ENCODE data around the gene HHIP.

Gene HHIP

DNA sequence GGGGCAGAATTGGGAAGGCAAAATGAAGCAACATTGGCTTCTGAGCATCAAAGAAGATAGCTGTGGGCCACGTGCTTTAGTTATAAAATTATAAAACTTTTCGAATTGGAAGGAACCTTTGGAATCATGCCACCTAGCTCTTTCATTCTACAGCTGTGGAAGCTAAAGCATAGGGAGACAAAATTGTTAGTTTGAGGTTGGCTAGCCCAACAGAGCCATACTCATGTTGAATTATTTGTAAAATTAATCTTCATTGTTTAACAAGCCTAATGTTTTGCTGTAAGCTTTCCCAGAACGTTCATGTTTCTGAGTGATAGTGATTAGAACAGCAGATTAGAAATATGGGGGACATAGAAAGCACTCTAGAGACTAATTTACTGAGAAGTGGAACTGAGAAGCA is 35.9 kb downstream of the HHIP start:
- no peaks in the 10 kb centered on the region for H3K36me3 Mint-ChIP-seq (ENCODE audit: low read depth)
- DNase-seq = no peak
- no peaks in the 10 kb centered on the region for H3K9me3 Mint-ChIP-seq
- no peaks in the 10 kb centered on the region for H3K4me1 Mint-ChIP-seq (ENCODE audit: low read depth)
- no peaks in the 10 kb centered on the region for H3K27me3 Mint-ChIP-seq
- no peak overlapping the region for H3K27ac Mint-ChIP-seq
- H3K4me3 Mint-ChIP-seq = no peak overlapping the region

- Mint-ChIP-seq H3K27ac (no peak overlapping the region), H3K27me3 (no peaks in the 10 kb centered on the region), H3K9me3 (no peaks in the 10 kb centered on the region), H3K36me3 (ENCODE audit: low read depth) (no peaks in the 10 kb centered on the region), H3K4me1 (ENCODE audit: low read depth) (no peaks in the 10 kb centered on the region), H3K4me3 (no peak overlapping the region)
- DNase-seq = no peak
Measured at GRCh38 chr4:144683516-144683915, 37.6 kb downstream of the HHIP start.

- no peak overlapping the region for H3K27ac Mint-ChIP-seq
- H3K27me3 Mint-ChIP-seq = no peaks in the 10 kb centered on the region
- DNase-seq = no peak
- no peaks in the 10 kb centered on the region for H3K9me3 Mint-ChIP-seq
- H3K4me3 Mint-ChIP-seq = no peak overlapping the region
- H3K36me3 Mint-ChIP-seq (ENCODE audit: low read depth) = no peaks in the 10 kb centered on the region
- H3K4me1 Mint-ChIP-seq (ENCODE audit: low read depth) = no peaks in the 10 kb centered on the region
Measured at GRCh38 chr4:144685911-144686310, 40.0 kb downstream of the HHIP start.

DNA sequence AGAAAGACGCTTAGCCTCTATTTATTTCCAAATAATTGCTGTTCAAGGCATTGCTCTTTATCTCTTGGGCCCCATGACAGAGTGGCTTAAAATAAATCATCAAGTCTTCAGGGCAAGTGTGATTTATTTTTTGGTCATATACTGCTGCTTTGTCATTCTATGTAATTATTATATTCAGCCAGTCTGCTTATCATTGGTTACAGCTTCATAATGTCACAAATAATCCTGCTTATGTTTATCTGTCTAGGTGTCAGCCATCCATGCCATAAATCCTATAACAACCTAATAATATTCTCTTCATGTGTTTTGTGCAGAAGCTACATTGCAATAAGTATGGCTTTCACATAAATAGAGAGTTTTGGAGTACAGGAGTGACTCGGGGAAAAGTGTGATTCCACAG is 41.0 kb downstream of the HHIP start:
- Mint-ChIP-seq H3K27ac (no peak overlapping the region), H3K4me3 (no peak overlapping the region), H3K9me3 (no peaks in the 10 kb centered on the region), H3K36me3 (ENCODE audit: low read depth) (no peaks in the 10 kb centered on the region), H3K4me1 (ENCODE audit: low read depth) (no peaks in the 10 kb centered on the region), H3K27me3 (no peaks in the 10 kb centered on the region)
- no peak for DNase-seq

DNA sequence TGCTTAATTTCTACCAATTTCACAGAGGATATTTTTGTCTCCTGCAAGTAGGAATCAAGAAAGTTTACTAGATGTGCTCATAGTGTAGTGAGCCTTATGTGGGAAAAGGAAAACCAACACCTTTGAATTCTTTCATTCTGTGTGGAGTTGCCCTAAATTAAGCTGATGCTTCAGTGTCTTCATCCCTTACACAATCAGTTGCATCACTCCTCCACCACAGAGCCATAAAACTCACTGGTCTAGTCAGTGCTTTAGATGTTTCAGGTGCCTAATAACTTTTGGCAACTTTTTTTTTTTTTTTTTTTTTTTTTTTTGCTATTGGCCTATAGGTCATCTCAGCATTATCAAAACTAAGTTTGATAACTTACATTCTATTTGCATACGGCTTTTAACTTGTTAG is 41.5 kb downstream of the HHIP start:
- Mint-ChIP-seq H3K4me3 (no peak overlapping the region), H3K36me3 (ENCODE audit: low read depth) (no peaks in the 10 kb centered on the region), H3K9me3 (no peaks in the 10 kb centered on the region), H3K4me1 (ENCODE audit: low read depth) (no peaks in the 10 kb centered on the region), H3K27me3 (no peaks in the 10 kb centered on the region), H3K27ac (no peak overlapping the region)
- no peak for DNase-seq

- no peak for DNase-seq
- H3K9me3 Mint-ChIP-seq = no peaks in the 10 kb centered on the region
- H3K4me3 Mint-ChIP-seq = no peak overlapping the region
- H3K27ac Mint-ChIP-seq = no peak overlapping the region
- no peaks in the 10 kb centered on the region for H3K36me3 Mint-ChIP-seq (ENCODE audit: low read depth)
- H3K4me1 Mint-ChIP-seq (ENCODE audit: low read depth) = no peaks in the 10 kb centered on the region
- H3K27me3 Mint-ChIP-seq = no peaks in the 10 kb centered on the region
Measured at GRCh38 chr4:144688035-144688569, 42.1 kb downstream of the HHIP start.

GRCh38 chr4:144689125-144689524 is 43.2 kb downstream of the HHIP start:
- Mint-ChIP-seq H3K9me3 (no peaks in the 10 kb centered on the region), H3K27ac (no peak overlapping the region), H3K4me1 (ENCODE audit: low read depth) (no peaks in the 10 kb centered on the region), H3K4me3 (no peak overlapping the region), H3K36me3 (ENCODE audit: low read depth) (no peaks in the 10 kb centered on the region), H3K27me3 (no peaks in the 10 kb centered on the region)
- no peak for DNase-seq

DNA sequence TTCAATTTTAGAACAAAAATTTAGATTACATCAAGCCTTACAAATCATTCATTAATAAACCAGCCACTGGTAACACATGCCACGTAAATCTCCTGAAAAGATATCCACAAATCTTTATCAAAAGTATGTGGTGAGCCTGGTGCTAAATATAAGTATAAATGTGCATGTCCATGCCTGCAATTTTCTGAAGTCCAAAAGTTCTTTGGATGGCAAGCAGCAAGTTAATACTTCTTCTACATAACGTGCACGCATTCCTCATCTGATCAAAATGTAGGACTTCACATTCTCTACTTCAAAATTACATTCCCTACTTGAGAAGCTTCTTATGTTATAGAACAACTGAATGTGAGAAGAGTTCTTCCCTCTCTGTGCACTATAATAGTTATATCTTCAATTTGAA is 49.8 kb downstream of the HHIP start:
- no peaks in the 10 kb centered on the region for H3K9me3 Mint-ChIP-seq
- H3K27ac Mint-ChIP-seq = no peak overlapping the region
- no peak for DNase-seq
- no peaks in the 10 kb centered on the region for H3K27me3 Mint-ChIP-seq
- no peaks in the 10 kb centered on the region for H3K4me1 Mint-ChIP-seq (ENCODE audit: low read depth)
- H3K36me3 Mint-ChIP-seq (ENCODE audit: low read depth) = no peaks in the 10 kb centered on the region
- H3K4me3 Mint-ChIP-seq = no peak overlapping the region

DNA sequence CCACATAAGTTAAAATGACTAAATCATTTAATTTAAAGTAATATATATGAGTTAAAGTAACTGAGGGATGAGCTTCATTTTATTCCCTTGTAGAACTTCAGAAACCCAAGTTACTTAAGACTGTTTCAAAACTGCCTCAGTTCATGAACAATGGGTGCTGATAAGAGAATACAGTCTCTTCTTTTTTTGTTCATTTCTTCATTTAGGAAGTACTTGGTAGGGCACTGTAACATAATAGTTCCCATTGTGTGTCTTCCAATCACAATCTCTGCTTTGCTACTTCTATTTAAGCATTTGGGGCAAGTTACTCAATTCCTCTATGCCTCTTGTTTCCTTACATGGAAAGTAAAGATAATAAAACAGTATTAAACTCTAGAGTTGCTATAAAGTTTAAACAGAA is 50.4 kb downstream of the HHIP start:
- no peak overlapping the region for H3K4me3 Mint-ChIP-seq
- no peaks in the 10 kb centered on the region for H3K4me1 Mint-ChIP-seq (ENCODE audit: low read depth)
- H3K36me3 Mint-ChIP-seq (ENCODE audit: low read depth) = no peaks in the 10 kb centered on the region
- H3K9me3 Mint-ChIP-seq = no peaks in the 10 kb centered on the region
- no peak for DNase-seq
- H3K27ac Mint-ChIP-seq = no peak overlapping the region
- H3K27me3 Mint-ChIP-seq = no peaks in the 10 kb centered on the region

DNA sequence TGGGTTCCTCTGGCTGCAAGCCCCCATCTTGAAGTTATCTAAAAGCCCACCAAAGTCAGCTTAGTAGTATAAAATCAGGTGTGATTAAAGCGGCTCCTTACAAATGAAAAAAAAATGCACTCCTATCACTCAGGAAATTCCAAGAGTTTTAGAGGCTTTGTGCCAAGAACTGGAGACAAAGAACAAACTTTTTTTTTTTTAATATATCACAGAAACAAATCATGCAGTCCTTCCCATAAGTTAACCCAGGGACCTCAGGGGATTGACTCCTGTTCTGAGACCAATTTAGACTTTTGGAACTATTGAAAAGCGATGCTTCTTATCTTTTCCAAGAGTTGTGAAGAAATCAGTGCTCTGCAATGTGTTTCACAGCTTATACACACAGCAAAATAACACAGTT is 53.6 kb downstream of the HHIP start:
- Mint-ChIP-seq H3K27ac (no peak overlapping the region), H3K27me3 (no peaks in the 10 kb centered on the region), H3K4me3 (no peak overlapping the region), H3K4me1 (ENCODE audit: low read depth) (no peaks in the 10 kb centered on the region), H3K36me3 (ENCODE audit: low read depth) (no peaks in the 10 kb centered on the region), H3K9me3 (no peaks in the 10 kb centered on the region)
- no peak for DNase-seq

DNA sequence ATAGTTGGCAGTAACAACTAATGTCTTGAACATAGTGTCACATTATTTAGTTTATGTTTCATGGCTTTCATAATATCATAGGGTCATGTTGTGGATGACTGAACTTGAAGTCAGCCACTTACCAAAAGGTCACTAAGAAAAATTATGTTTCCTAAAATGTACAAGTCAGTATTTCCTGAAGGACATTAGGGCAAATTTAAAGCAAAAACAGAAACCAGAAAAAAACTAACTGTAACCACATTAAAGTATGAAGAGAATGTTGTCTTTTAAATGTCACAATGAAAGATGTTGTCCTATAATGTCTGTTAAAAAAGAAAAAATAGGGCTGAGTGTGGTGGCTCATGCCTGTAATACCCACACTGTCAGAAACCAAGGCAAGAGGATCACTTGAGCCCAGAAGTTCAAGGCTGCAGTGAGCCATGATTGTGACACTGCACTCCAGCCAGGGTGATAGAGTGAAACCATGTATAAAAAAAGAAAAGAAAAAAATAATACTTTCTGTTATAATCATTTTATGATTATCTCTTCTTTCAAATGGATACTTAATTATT is 55.8 kb downstream of the HHIP start:
- no peaks in the 10 kb centered on the region for H3K36me3 Mint-ChIP-seq (ENCODE audit: low read depth)
- H3K27me3 Mint-ChIP-seq = no peaks in the 10 kb centered on the region
- H3K4me1 Mint-ChIP-seq (ENCODE audit: low read depth) = no peaks in the 10 kb centered on the region
- H3K9me3 Mint-ChIP-seq = no peaks in the 10 kb centered on the region
- H3K27ac Mint-ChIP-seq = no peak overlapping the region
- DNase-seq = no peak
- H3K4me3 Mint-ChIP-seq = no peak overlapping the region

- H3K4me3 Mint-ChIP-seq = no peak overlapping the region
- no peaks in the 10 kb centered on the region for H3K9me3 Mint-ChIP-seq
- no peak overlapping the region for H3K27ac Mint-ChIP-seq
- H3K4me1 Mint-ChIP-seq (ENCODE audit: low read depth) = no peaks in the 10 kb centered on the region
- H3K27me3 Mint-ChIP-seq = no peaks in the 10 kb centered on the region
- DNase-seq = no peak
- H3K36me3 Mint-ChIP-seq (ENCODE audit: low read depth) = no peaks in the 10 kb centered on the region
Measured at GRCh38 chr4:144703494-144703893, 57.5 kb downstream of the HHIP start.

GRCh38 chr4:144705601-144706590 is 59.9 kb downstream of the HHIP start:
- DNase-seq = no peak
- no peak overlapping the region for H3K4me3 Mint-ChIP-seq
- no peaks in the 10 kb centered on the region for H3K9me3 Mint-ChIP-seq
- H3K36me3 Mint-ChIP-seq (ENCODE audit: low read depth) = no peaks in the 10 kb centered on the region
- no peaks in the 10 kb centered on the region for H3K4me1 Mint-ChIP-seq (ENCODE audit: low read depth)
- H3K27me3 Mint-ChIP-seq = no peaks in the 10 kb centered on the region
- H3K27ac Mint-ChIP-seq = no peak overlapping the region

DNA sequence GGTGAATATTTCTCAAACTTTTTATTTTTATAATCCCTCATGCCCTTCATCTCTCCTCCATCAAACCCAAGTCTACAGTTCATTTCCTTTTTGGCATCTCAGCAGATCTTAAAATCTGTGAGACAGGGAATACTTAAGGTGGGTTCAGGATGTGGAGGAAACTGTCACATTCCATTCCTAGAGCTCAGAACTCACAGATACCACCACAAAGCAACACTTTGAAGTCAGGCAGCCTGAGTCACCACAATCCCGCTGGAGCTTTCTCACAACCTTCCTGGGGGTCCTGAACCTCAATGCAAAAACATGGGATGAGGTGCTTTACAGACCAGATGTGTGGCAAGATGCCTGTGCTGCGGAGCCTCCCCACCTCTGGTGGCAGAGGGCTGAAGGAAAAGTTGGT is 63.2 kb downstream of the HHIP start:
- H3K4me3 Mint-ChIP-seq = no peak overlapping the region
- H3K4me1 Mint-ChIP-seq (ENCODE audit: low read depth) = no peaks in the 10 kb centered on the region
- H3K9me3 Mint-ChIP-seq = no peaks in the 10 kb centered on the region
- no peaks in the 10 kb centered on the region for H3K27me3 Mint-ChIP-seq
- no peak overlapping the region for H3K27ac Mint-ChIP-seq
- no peak for DNase-seq
- H3K36me3 Mint-ChIP-seq (ENCODE audit: low read depth) = no peaks in the 10 kb centered on the region

GRCh38 chr4:144709793-144710525 is 64.0 kb downstream of the HHIP start:
- DNase-seq = no peak
- no peaks in the 10 kb centered on the region for H3K36me3 Mint-ChIP-seq (ENCODE audit: low read depth)
- H3K27ac Mint-ChIP-seq = no peak overlapping the region
- no peaks in the 10 kb centered on the region for H3K9me3 Mint-ChIP-seq
- H3K27me3 Mint-ChIP-seq = no peaks in the 10 kb centered on the region
- no peaks in the 10 kb centered on the region for H3K4me1 Mint-ChIP-seq (ENCODE audit: low read depth)
- H3K4me3 Mint-ChIP-seq = no peak overlapping the region
